ENCODE data around the gene EFHD1.

EFHD1 gene

GRCh38 chr2:232643147-232643425, 9.7 kb downstream of the EFHD1 start:
- H3K79me2 ChIP-seq (ENCODE audit: control insufficient read depth, low read length), result no peaks in the 10 kb centered on the region
- no peaks in the 10 kb centered on the region for H3K9me2 ChIP-seq (replicated peaks; ENCODE audit: control insufficient read depth, low read length)
- no peak overlapping the region for H3K4me2 ChIP-seq (ENCODE audit: low read length)
- no peaks in the 10 kb centered on the region for H3F3A ChIP-seq (ENCODE audit: control insufficient read depth, insufficient read depth)
- H4K20me1 ChIP-seq (ENCODE audit: control insufficient read depth, insufficient read depth, low read depth, low read length), result no peaks in the 10 kb centered on the region
- no peaks in the 10 kb centered on the region for H3K36me3 ChIP-seq (ENCODE audit: control insufficient read depth, low read length)
- H3K27me3 ChIP-seq (ENCODE audit: control insufficient read depth, low read length), result peaks cover 2% of the 10 kb centered on the region; the same call in 1 of the 2 replicates
- TF ChIP-seq CTCF (IDR thresholded peaks at IDR 0.05; ENCODE audit: low read depth, low read length, poor library complexity, severe bottlenecking) (no peak), EZH2phosphoT487 (IDR thresholded peaks at IDR 0.05; ENCODE audit: borderline replicate concordance, low read length) (no peak)
- H3K9me3 ChIP-seq (ENCODE audit: control insufficient read depth, insufficient read depth, low read length), result no peaks in the 10 kb centered on the region
- no peak overlapping the region for H3K27ac ChIP-seq (ENCODE audit: low read depth, low read length)
- H3K4me3 ChIP-seq (ENCODE audit: low read length), result no peak overlapping the region
- H3K4me1 ChIP-seq (ENCODE audit: control insufficient read depth, low read length), result no peaks in the 10 kb centered on the region

- H3K9me3 ChIP-seq (ENCODE audit: control insufficient read depth, insufficient read depth, low read length), result no peaks in the 10 kb centered on the region
- TF ChIP-seq CTCF (IDR thresholded peaks at IDR 0.05; ENCODE audit: low read depth, low read length, poor library complexity, severe bottlenecking) (no peak), EZH2phosphoT487 (IDR thresholded peaks at IDR 0.05; ENCODE audit: borderline replicate concordance, low read length) (no peak)
- no peaks in the 10 kb centered on the region for H3K36me3 ChIP-seq (ENCODE audit: control insufficient read depth, low read length)
- H3K27me3 ChIP-seq (ENCODE audit: control insufficient read depth, low read length), result no peaks in the 10 kb centered on the region
- no peak overlapping the region for H3K4me3 ChIP-seq (ENCODE audit: low read length)
- no peaks in the 10 kb centered on the region for H4K20me1 ChIP-seq (ENCODE audit: control insufficient read depth, insufficient read depth, low read depth, low read length)
- H3K27ac ChIP-seq (ENCODE audit: low read depth, low read length), result no peak overlapping the region
- H3K4me2 ChIP-seq (ENCODE audit: low read length), result no peak overlapping the region
- no peaks in the 10 kb centered on the region for H3K9me2 ChIP-seq (replicated peaks; ENCODE audit: control insufficient read depth, low read length)
- no peaks in the 10 kb centered on the region for H3K79me2 ChIP-seq (ENCODE audit: control insufficient read depth, low read length)
- no peaks in the 10 kb centered on the region for H3K4me1 ChIP-seq (ENCODE audit: control insufficient read depth, low read length)
- no peaks in the 10 kb centered on the region for H3F3A ChIP-seq (ENCODE audit: control insufficient read depth, insufficient read depth)
Measured at GRCh38 chr2:232643813-232644347, 10.5 kb downstream of the EFHD1 start.

GRCh38 chr2:232645061-232645460, 11.7 kb downstream of the EFHD1 start:
- no peaks in the 10 kb centered on the region for H3K79me2 ChIP-seq (ENCODE audit: control insufficient read depth, low read length)
- no peaks in the 10 kb centered on the region for H4K20me1 ChIP-seq (ENCODE audit: control insufficient read depth, insufficient read depth, low read depth, low read length)
- no peak overlapping the region for H3K4me2 ChIP-seq (ENCODE audit: low read length)
- no peak overlapping the region for H3K4me3 ChIP-seq (ENCODE audit: low read length)
- TF ChIP-seq EZH2phosphoT487 (IDR thresholded peaks at IDR 0.05; ENCODE audit: borderline replicate concordance, low read length) (no peak), CTCF (IDR thresholded peaks at IDR 0.05; ENCODE audit: low read depth, low read length, poor library complexity, severe bottlenecking) (no peak)
- H3K27me3 ChIP-seq (ENCODE audit: control insufficient read depth, low read length), result no peaks in the 10 kb centered on the region
- no peaks in the 10 kb centered on the region for H3K9me2 ChIP-seq (replicated peaks; ENCODE audit: control insufficient read depth, low read length)
- no peaks in the 10 kb centered on the region for H3F3A ChIP-seq (ENCODE audit: control insufficient read depth, insufficient read depth)
- no peaks in the 10 kb centered on the region for H3K4me1 ChIP-seq (ENCODE audit: control insufficient read depth, low read length)
- H3K27ac ChIP-seq (ENCODE audit: low read depth, low read length), result no peak overlapping the region
- no peaks in the 10 kb centered on the region for H3K9me3 ChIP-seq (ENCODE audit: control insufficient read depth, insufficient read depth, low read length)
- H3K36me3 ChIP-seq (ENCODE audit: control insufficient read depth, low read length), result no peaks in the 10 kb centered on the region

- Histone ChIP-seq H3K4me2 (ENCODE audit: low read length) (no peak overlapping the region), H3K79me2 (ENCODE audit: control insufficient read depth, low read length) (no peaks in the 10 kb centered on the region), H3K36me3 (ENCODE audit: control insufficient read depth, low read length) (no peaks in the 10 kb centered on the region), H3K9me3 (ENCODE audit: control insufficient read depth, insufficient read depth, low read length) (no peaks in the 10 kb centered on the region), H3F3A (ENCODE audit: control insufficient read depth, insufficient read depth) (no peaks in the 10 kb centered on the region), H4K20me1 (ENCODE audit: control insufficient read depth, insufficient read depth, low read depth, low read length) (no peaks in the 10 kb centered on the region), H3K9me2 (replicated peaks; ENCODE audit: control insufficient read depth, low read length) (no peaks in the 10 kb centered on the region), H3K4me3 (ENCODE audit: low read length) (no peak overlapping the region), H3K4me1 (ENCODE audit: control insufficient read depth, low read length) (no peaks in the 10 kb centered on the region), H3K27ac (ENCODE audit: low read depth, low read length) (no peak overlapping the region), H3K27me3 (ENCODE audit: control insufficient read depth, low read length) (no peaks in the 10 kb centered on the region)
- no peak for TF ChIP-seq EZH2phosphoT487 (IDR thresholded peaks at IDR 0.05; ENCODE audit: borderline replicate concordance, low read length)
- TF ChIP-seq CTCF (IDR thresholded peaks at IDR 0.05; ENCODE audit: low read depth, low read length, poor library complexity, severe bottlenecking), result no peak
Measured at GRCh38 chr2:232646726-232647125, 13.3 kb downstream of the EFHD1 start.

Data from DOHH2 (cell line).